H7 (cell line): ENCODE results near the gene MRTFA. TPM values are rescaled to one million over a fixed set of nuclear protein-coding genes. Genes with fewer than 3 reads are reported as not detected.
A peak's percentile ranks its signal among the peaks of the same experiment; 100 is the strongest.
"Not testable (repeated sequence)": the region's sequence is repeated elsewhere in the genome, so short reads cannot be mapped to it uniquely, and the experiment has no call there.

Source experiments
- DNase-seq: peaks from one replicate; pipeline ENCODE4 v3.0.0; 2012
- H3K27me3 ChIP-seq: 2 replicates; pipeline ENCODE4 v1.6.0; 2011; ENCODE audit warnings: mild to moderate bottlenecking, low read length; ENCODE audit not compliant: control insufficient read depth, insufficient read depth
- H3K36me3 ChIP-seq: replicated peaks from 2 replicates; pipeline ENCODE4 v1.5.1; 2011; ENCODE audit warnings: low read length; ENCODE audit not compliant: control insufficient read depth, insufficient read depth
- H3K4me3 ChIP-seq: 2 replicates; pipeline ENCODE4 v1.5.1; 2011; ENCODE audit warnings: low read depth, mild to moderate bottlenecking, control low read depth, low read length, moderate library complexity; ENCODE audit not compliant: insufficient read depth
- total RNA-seq: library from RNA; depleted of rRNA; stranded (reverse); fragments of >200 nt; shearing (Covaris generic); gene quantifications from 2 replicates; pipeline ENCODE4 v1.2.3, GENCODE V29; 2014

MRTFA gene
- total RNA-seq, 1 experiment from 2014 or later: 26.2 TPM

- H3K4me3 ChIP-seq: no peak overlapping the region
- no peaks in the 10 kb centered on the region for H3K27me3 ChIP-seq
- DNase-seq: no peak
- H3K36me3 ChIP-seq: 0 out of 2 replicates have a peak, but pooled peaks cover 1% of the 10 kb centered on the region
Measured at GRCh38 chr22:40547729-40548143, 88.8 kb downstream of the MRTFA start.

DNA sequence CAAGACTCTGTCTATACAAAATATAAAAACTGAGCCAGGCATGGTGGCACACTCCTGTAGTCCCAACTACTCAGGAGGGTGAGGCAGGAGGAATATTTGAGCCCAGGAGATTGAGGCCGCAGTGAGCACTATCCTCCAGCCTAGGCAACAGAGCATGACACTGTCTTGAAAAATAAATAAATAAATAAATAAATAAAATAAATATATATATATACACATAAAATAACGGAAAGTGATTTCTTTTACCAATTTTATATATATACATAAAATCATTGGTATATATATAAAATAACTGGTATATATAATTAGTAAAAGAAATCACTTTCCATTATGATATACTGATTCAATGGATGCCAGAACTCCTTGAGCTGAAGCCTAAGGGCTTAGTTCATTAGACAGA, 91.8 kb downstream of the MRTFA start:
- H3K4me3 ChIP-seq: no peak overlapping the region
- no peaks in the 10 kb centered on the region for H3K36me3 ChIP-seq
- no peak for DNase-seq
- no peaks in the 10 kb centered on the region for H3K27me3 ChIP-seq

DNA sequence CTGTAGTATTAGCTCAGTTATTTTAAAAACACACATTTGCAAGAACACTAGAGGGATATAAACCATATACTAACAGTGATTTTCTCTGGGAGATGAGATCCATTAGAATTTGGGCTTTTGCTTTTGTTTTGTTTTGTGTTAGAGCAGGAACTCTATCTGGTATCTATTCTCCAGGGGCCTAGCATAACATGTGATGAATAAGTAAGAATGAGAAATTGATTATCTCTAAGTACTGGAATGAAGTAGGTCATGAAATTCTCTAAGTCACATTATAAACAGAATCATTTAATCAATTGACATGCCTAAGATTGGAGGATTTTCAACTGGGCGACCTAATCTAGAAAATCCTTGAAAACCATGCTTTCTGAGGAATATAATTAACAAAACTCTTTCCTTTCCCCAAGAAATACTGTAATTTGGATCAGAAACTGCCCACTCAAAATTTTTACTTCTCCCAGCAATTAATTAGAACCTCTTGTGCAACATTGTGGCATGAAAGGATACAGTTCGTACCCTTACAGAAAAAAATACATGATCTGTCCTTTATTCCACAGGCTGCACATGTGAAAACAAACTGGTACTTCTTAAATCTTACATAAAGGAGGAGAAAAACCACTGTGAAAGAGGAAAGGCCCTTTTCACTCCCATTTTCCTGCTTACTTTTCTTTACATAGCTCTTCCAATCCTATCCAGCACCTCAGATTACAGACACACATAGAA, 93.5 kb downstream of the MRTFA start:
- H3K27me3 ChIP-seq: no peaks in the 10 kb centered on the region
- no peaks in the 10 kb centered on the region for H3K36me3 ChIP-seq
- DNase-seq: no peak
- H3K4me3 ChIP-seq: no peak overlapping the region

DNA sequence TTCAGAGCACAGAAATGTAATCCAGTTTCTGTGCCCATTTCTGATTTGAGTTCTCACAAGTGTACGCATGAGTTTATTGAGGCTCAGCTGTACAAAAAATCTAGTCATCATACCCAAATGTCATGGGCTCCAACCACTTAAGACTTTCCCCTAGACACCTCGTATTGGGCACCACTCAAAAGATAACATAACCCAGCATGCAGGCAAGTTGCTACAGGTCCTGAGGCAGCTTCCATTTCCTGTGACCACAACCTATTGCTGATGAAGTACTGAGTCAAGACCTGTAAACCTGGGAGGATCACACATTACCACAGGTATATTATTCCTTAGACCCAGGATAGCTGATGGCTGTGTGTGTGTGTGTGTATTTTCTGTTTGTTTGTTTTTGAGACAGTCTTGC, 95.2 kb downstream of the MRTFA start:
- H3K4me3 ChIP-seq: no peak overlapping the region
- no peaks in the 10 kb centered on the region for H3K27me3 ChIP-seq
- DNase-seq: no peak
- no peaks in the 10 kb centered on the region for H3K36me3 ChIP-seq

- no peak overlapping the region for H3K4me3 ChIP-seq
- DNase-seq: peak; percentile 47
- no peaks in the 10 kb centered on the region for H3K27me3 ChIP-seq
- no peaks in the 10 kb centered on the region for H3K36me3 ChIP-seq
Measured at GRCh38 chr22:40540265-40540664, 96.3 kb downstream of the MRTFA start.

- H3K27me3 ChIP-seq, DNase-seq, H3K36me3 ChIP-seq, H3K4me3 ChIP-seq: not testable (repeated sequence)
Measured at GRCh38 chr22:40536149-40536548, 100.4 kb downstream of the MRTFA start.

DNA sequence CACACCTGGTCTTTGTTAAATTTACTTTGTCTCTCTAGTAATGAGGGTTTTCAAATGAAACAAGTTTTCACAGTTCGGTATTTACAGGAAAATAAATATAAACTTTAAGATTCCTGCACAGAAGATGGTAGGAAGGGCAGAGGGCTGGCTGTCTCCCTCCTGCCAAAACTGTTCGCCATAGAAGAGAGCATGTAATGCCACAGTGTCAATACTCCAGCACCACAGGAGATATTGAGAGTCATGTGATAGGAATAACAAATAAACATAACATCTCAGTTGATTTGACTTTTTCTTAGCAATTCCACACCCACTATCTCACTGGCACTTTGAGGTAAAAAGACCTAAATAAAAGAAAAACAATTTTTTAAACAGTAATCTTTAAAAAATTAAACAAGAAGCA, 100.9 kb downstream of the MRTFA start:
- Histone ChIP-seq H3K4me3 (no peak overlapping the region), H3K27me3 (no peaks in the 10 kb centered on the region), H3K36me3 (no peaks in the 10 kb centered on the region)
- DNase-seq: no peak

DNA sequence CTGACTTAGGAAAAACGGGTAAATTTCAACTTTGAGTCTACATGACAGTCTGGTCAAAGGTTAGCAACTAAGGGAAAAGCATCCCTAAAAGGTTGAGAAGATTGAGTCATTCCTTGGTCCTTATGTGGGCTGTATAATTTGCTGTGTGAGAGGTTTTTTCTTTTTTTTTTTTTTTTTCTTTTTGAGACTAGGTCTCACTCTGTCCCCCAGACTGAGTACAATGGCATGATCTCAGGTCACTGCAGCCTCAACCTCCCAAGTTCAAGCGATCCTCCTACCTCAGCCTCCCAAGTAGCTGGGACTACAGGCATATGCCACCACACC, 101.4 kb downstream of the MRTFA start:
- no peak overlapping the region for H3K4me3 ChIP-seq
- H3K36me3 ChIP-seq: no peaks in the 10 kb centered on the region
- no peak for DNase-seq
- no peaks in the 10 kb centered on the region for H3K27me3 ChIP-seq

- no peaks in the 10 kb centered on the region for H3K27me3 ChIP-seq
- DNase-seq: peak; percentile 36
- no peaks in the 10 kb centered on the region for H3K36me3 ChIP-seq
- no peak overlapping the region for H3K4me3 ChIP-seq
Measured at GRCh38 chr22:40534379-40535188, 101.9 kb downstream of the MRTFA start.

- Histone ChIP-seq H3K4me3 (no peak overlapping the region), H3K36me3 (no peaks in the 10 kb centered on the region), H3K27me3 (no peaks in the 10 kb centered on the region)
- DNase-seq: peak; percentile 38
Measured at GRCh38 chr22:40533712-40534378, 102.7 kb downstream of the MRTFA start.

DNA sequence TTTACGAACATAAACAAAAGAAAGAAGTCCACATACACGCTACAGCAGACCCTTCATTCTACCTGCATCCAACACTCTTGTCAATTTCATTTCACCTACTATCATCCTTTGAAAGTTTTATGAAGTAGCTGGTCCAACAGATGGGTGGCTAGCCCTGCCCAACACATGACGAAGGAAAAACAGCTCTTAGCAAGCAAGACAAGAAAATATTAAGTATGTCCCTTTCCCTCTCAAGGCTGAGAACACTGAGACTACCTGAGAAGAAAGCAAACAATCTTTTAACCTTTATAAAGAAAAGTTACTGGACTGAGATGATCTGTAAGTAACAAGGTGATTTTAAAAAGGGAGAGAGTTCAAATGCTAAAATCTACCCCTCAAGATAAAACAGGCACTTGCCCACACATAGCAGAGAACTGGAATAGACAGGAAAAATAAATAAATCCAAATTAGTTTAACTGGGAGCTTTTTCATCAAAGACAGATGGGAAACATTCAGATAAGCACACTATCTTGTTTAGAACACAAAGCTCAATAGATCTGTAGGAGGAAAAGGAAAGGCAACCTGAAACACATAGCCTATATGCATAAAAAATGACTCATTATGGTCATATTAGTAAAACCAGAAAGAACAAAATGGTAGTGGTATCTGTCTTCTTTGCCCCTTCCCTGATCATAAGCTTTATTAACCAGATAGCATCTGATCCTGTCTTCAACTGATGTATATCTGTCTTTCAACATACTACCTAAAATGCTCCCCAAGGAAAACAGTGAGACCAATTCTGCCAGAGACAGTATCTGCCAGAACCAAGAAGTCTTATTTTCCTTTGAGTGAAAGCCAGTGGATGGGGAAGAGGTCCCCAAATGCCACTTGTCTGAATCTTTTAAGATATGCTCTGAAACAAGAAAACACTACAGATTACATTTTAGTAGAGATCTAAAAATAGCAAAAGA, 104.3 kb downstream of the MRTFA start:
- H3K36me3 ChIP-seq: no peaks in the 10 kb centered on the region
- DNase-seq: no peak
- H3K4me3 ChIP-seq: no peak overlapping the region
- no peaks in the 10 kb centered on the region for H3K27me3 ChIP-seq

DNA sequence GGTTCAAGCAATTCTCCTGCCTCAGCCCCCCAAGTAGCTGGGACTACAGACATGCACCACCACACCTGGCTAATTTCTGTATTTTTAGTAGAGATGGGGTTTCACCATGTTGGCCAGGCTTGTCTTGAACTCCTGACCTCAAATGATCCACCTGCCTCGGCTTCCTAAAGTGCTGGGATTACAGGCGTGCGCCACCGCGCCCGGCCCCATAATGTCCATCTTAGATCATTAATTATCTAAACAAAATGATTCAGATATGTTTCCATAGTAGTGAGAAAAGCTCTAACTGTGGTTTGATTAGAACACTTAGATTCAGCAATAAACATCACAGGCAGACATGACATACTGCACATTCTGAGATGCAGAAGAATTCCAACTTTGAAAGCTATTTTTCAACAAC, 106.1 kb downstream of the MRTFA start:
- not testable (repeated sequence) for H3K27me3 ChIP-seq, DNase-seq, H3K4me3 ChIP-seq, H3K36me3 ChIP-seq

GRCh38 chr22:40529821-40530220, 106.7 kb downstream of the MRTFA start:
- DNase-seq: no peak
- no peaks in the 10 kb centered on the region for H3K27me3 ChIP-seq
- H3K4me3 ChIP-seq: no peak overlapping the region
- no peaks in the 10 kb centered on the region for H3K36me3 ChIP-seq

DNA sequence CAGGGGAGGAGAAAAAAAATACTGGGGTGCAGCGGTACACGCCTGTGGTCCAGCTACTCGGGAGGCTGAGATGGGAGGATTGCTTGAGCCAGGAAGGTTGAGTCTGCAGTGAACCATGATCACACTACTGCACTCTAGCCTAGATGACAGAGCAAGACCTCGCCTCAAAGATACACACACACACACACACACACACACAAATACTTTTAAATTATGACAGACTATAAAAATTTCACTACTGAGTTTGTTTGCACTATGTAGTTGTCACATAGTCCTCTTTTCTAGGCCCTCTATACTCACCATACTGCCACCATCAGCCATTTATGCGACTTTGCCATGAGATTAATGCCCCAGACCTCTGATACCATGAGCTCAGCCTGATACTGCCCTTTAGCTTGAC, 109.6 kb downstream of the MRTFA start:
- DNase-seq: no peak
- Histone ChIP-seq H3K36me3 (no peaks in the 10 kb centered on the region), H3K4me3 (no peak overlapping the region), H3K27me3 (no peaks in the 10 kb centered on the region)
